Stimulated activated naive B cell treated with anti-CD40 and anti-IgM and Interleukin-4, amounts not matched to agents 10 μg/mL and 1 μg/mL and 100 μg/mL, for 72 hours (primary cell): ENCODE measurements around the gene RGS6.
A peak's percentile ranks its signal among the peaks of the same experiment; 100 is the strongest.

Source experiments
- ATAC-seq, 2 donors: fragments of 150-1000 bp; cut with Tn5 transposase; replicated peaks; 2 replicates each; pipeline ENCODE4 v1.10.0; 2021; ENCODE audit warnings: moderate library complexity in 1 of 2
- DNase-seq: peaks from one replicate; pipeline ENCODE4 v3.0.0; 2021
- H3K27ac Mint-ChIP-seq: one replicate; pipeline ENCODE4 v1.8.0; 2022; ENCODE audit warnings: mild to moderate bottlenecking, mixed read lengths
- H3K27me3 Mint-ChIP-seq, 2 donors: one replicate each; pipeline ENCODE4 v1.8.0; 2022; ENCODE audit warnings: mixed read lengths in 2 of 2
- H3K36me3 Mint-ChIP-seq, 2 donors: one replicate each; pipeline ENCODE4 v1.8.0; 2022; ENCODE audit warnings: mixed read lengths in 2 of 2, mild to moderate bottlenecking in 1 of 2
- H3K4me1 Mint-ChIP-seq, 2 donors: one replicate each; pipeline ENCODE4 v1.8.0; 2022; ENCODE audit warnings: mixed read lengths in 2 of 2, mild to moderate bottlenecking in 1 of 2
- H3K4me3 Mint-ChIP-seq, 2 donors: one replicate each; pipeline ENCODE4 v1.8.0; 2022; ENCODE audit warnings: mild to moderate bottlenecking in 2 of 2, mixed read lengths in 2 of 2, moderate library complexity in 1 of 2
- H3K9me3 Mint-ChIP-seq, 2 donors: one replicate each; pipeline ENCODE4 v1.8.0; 2022; ENCODE audit warnings: mixed read lengths in 2 of 2, mild to moderate bottlenecking in 1 of 2

Gene RGS6

GRCh38 chr14:72594099-72594901, 662.1 kb downstream of the RGS6 start:
- ATAC-seq (peak; percentile 75 to 79), DNase-seq (no peak)
- peak overlapping the region; percentile 73 for H3K27ac Mint-ChIP-seq
- peaks cover 0 to 4% of the 10 kb centered on the region in 2 donors for H3K27me3 Mint-ChIP-seq
- H3K4me1 Mint-ChIP-seq = peaks cover 34 to 41% of the 10 kb centered on the region in 2 donors
- peaks cover 0 to 6% of the 10 kb centered on the region in 2 donors for H3K9me3 Mint-ChIP-seq
- peak overlapping the region in 1 of 2 donors; percentile 55 for H3K4me3 Mint-ChIP-seq
- H3K36me3 Mint-ChIP-seq = peaks cover 0 to 3% of the 10 kb centered on the region in 2 donors

GRCh38 chr14:72595152-72595862, 663.1 kb downstream of the RGS6 start:
- H3K4me3 Mint-ChIP-seq = no peak overlapping the region
- peaks cover 0 to 6% of the 10 kb centered on the region in 2 donors for H3K9me3 Mint-ChIP-seq
- H3K4me1 Mint-ChIP-seq = peaks cover 36 to 43% of the 10 kb centered on the region in 2 donors
- ATAC-seq = no peak
- H3K27ac Mint-ChIP-seq = no peak overlapping the region
- H3K27me3 Mint-ChIP-seq = peaks cover 3 to 5% of the 10 kb centered on the region in 2 donors
- no peak for DNase-seq
- H3K36me3 Mint-ChIP-seq = peaks cover 0 to 3% of the 10 kb centered on the region in 2 donors

GRCh38 chr14:72597252-72598233, 665.3 kb downstream of the RGS6 start:
- Mint-ChIP-seq H3K27ac (peak overlapping the region; percentile 31), H3K4me1 (peaks cover 36 to 48% of the 10 kb centered on the region in 2 donors), H3K27me3 (peaks cover 14 to 16% of the 10 kb centered on the region in 2 donors), H3K4me3 (peak overlapping the region; percentile 25 to 53), H3K36me3 (peaks cover 0 to 3% of the 10 kb centered on the region in 2 donors), H3K9me3 (no peaks in the 10 kb centered on the region)
- DNase-seq (no peak), ATAC-seq (peak; percentile 41 to 59)

DNA sequence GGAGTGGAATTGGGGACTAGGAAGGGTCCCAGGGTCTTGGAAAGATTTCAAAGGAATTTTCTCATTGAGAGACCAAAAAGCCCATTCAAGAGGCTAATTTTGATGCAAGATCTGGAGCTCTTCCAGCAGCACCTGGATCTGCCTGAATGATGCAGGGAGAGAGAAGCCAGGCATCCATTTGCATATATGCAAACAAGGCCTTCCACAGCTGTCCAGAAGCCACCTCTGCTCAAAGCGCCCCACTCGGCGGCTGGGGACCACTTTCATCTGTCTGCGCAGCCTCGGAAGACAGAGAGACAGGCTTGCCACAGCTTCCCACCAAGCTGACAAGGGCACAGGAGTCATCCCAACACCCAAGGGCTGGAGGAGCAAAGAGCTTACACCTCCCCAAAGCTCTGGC, 666.1 kb downstream of the RGS6 start:
- H3K27me3 Mint-ChIP-seq = peaks cover 14 to 16% of the 10 kb centered on the region in 2 donors
- H3K4me1 Mint-ChIP-seq = peaks cover 36 to 48% of the 10 kb centered on the region in 2 donors
- DNase-seq (no peak), ATAC-seq (peak; percentile 49 to 63)
- peak overlapping the region; percentile 31 for H3K27ac Mint-ChIP-seq
- H3K36me3 Mint-ChIP-seq = no peaks in the 10 kb centered on the region
- peak overlapping the region; percentile 25 to 53 for H3K4me3 Mint-ChIP-seq
- no peaks in the 10 kb centered on the region for H3K9me3 Mint-ChIP-seq

GRCh38 chr14:72599579-72600470, 667.6 kb downstream of the RGS6 start:
- Mint-ChIP-seq H3K27me3 (peaks cover 14 to 16% of the 10 kb centered on the region in 2 donors), H3K4me1 (peaks cover 26 to 43% of the 10 kb centered on the region in 2 donors), H3K9me3 (no peaks in the 10 kb centered on the region), H3K36me3 (no peaks in the 10 kb centered on the region), H3K4me3 (no peak overlapping the region), H3K27ac (no peak overlapping the region)
- DNase-seq (no peak), ATAC-seq (no peak)

GRCh38 chr14:72600551-72601330, 668.5 kb downstream of the RGS6 start:
- Mint-ChIP-seq H3K4me3 (no peak overlapping the region), H3K36me3 (no peaks in the 10 kb centered on the region), H3K27ac (no peak overlapping the region), H3K4me1 (peaks cover 22 to 39% of the 10 kb centered on the region in 2 donors), H3K27me3 (peaks cover 14 to 16% of the 10 kb centered on the region in 2 donors), H3K9me3 (no peaks in the 10 kb centered on the region)
- DNase-seq (no peak), ATAC-seq (no peak)

- H3K9me3 Mint-ChIP-seq = no peaks in the 10 kb centered on the region
- H3K4me3 Mint-ChIP-seq = no peak overlapping the region
- ATAC-seq (no peak), DNase-seq (no peak)
- H3K27ac Mint-ChIP-seq = no peak overlapping the region
- no peaks in the 10 kb centered on the region for H3K36me3 Mint-ChIP-seq
- peaks cover 10 to 16% of the 10 kb centered on the region in 2 donors for H3K27me3 Mint-ChIP-seq
- H3K4me1 Mint-ChIP-seq = peaks cover 10 to 24% of the 10 kb centered on the region in 2 donors
Measured at GRCh38 chr14:72603639-72604038, 671.4 kb downstream of the RGS6 start.

DNA sequence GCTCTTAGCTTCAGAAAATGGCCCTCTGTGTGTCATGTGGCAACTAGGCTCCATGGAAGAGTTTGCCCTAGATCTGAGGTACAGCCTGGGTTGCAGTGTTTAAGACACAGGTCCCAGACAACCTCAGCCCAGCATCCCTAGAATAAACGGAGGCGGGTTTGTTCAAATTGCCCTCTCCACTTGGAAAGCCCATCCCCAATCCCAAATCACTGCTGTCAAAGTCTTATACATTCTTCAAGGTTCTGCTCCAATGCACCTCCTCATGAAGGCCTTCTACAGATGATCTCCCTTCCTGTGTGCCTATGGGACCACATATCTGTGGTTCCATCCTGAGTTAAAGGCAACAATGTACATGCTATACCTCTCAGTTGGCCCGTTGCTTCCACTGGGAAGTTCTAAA, 671.9 kb downstream of the RGS6 start:
- no peaks in the 10 kb centered on the region for H3K9me3 Mint-ChIP-seq
- H3K4me3 Mint-ChIP-seq = no peak overlapping the region
- DNase-seq (no peak), ATAC-seq (no peak)
- peaks cover 10 to 16% of the 10 kb centered on the region in 2 donors for H3K27me3 Mint-ChIP-seq
- no peaks in the 10 kb centered on the region for H3K36me3 Mint-ChIP-seq
- H3K4me1 Mint-ChIP-seq = peaks cover 10 to 24% of the 10 kb centered on the region in 2 donors
- no peak overlapping the region for H3K27ac Mint-ChIP-seq

DNA sequence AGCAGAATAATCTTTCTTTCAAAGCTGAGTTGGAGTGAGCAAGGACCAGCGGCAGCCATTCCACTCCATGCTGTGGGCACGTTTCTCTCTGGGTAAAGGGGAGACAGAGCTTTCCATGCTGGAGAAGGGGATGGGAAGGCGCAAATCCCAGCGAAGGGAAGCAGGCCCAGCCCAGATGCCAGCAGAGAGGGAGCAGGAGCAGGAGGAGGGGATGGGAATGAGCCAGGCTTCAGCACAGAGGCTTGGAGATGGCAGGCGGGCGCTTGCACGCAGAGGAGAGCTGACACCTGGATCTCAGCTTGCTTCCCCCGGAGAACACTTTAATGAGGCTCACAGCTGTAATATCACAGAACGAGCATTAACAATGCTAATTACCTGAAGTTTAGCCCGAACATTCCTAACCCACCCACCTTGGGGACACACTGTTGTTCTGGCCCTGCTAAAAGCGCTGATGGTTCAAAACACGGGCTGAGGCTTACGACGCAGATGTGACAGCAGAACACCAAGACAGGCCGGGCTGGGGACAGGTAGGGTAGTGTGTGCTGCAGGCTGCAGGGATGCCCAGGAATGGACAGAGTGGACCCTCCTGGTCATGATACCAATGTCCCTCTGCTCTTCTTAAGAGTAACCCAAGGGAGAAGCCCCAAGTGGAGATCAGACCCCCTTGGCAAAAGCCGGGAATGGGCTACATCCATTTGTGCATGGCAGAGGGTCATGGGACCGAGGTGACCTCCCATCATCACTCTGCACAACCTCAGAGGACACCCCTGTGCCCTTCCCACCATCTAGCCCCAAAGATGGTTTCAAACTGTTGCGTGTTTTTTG, 673.1 kb downstream of the RGS6 start:
- no peak for DNase-seq
- peaks cover 6 to 20% of the 10 kb centered on the region in 2 donors for H3K4me1 Mint-ChIP-seq
- H3K9me3 Mint-ChIP-seq = no peaks in the 10 kb centered on the region
- no peak for ATAC-seq
- no peaks in the 10 kb centered on the region for H3K36me3 Mint-ChIP-seq
- H3K27ac Mint-ChIP-seq = no peak overlapping the region
- peaks cover 9 to 12% of the 10 kb centered on the region in 2 donors for H3K27me3 Mint-ChIP-seq
- H3K4me3 Mint-ChIP-seq = no peak overlapping the region

DNA sequence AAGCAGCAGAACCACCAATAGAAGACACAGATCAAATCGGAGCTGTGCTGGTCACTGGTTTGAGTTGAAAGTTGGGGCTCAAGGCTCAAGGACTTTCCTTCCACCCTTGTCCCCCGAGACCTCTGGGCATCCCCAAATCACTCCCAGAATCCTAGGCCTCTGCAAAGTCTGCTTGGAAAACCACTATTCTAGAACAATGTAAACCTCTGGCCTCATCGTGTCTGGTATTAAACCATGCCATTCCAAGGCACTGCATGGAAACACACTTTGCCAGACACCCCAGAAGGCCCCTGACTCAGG, 673.6 kb downstream of the RGS6 start:
- H3K4me3 Mint-ChIP-seq = no peak overlapping the region
- no peak overlapping the region for H3K27ac Mint-ChIP-seq
- H3K4me1 Mint-ChIP-seq = peaks cover 3 to 15% of the 10 kb centered on the region in 2 donors
- H3K36me3 Mint-ChIP-seq = no peaks in the 10 kb centered on the region
- ATAC-seq (no peak), DNase-seq (no peak)
- no peaks in the 10 kb centered on the region for H3K9me3 Mint-ChIP-seq
- peaks cover 4 to 7% of the 10 kb centered on the region in 2 donors for H3K27me3 Mint-ChIP-seq

- H3K27me3 Mint-ChIP-seq = peaks cover 0 to under 1% of the 10 kb centered on the region in 2 donors
- peaks cover 0 to 11% of the 10 kb centered on the region in 2 donors for H3K4me1 Mint-ChIP-seq
- ATAC-seq (no peak), DNase-seq (no peak)
- H3K27ac Mint-ChIP-seq = no peak overlapping the region
- no peak overlapping the region for H3K4me3 Mint-ChIP-seq
- no peaks in the 10 kb centered on the region for H3K36me3 Mint-ChIP-seq
- H3K9me3 Mint-ChIP-seq = no peaks in the 10 kb centered on the region
Measured at GRCh38 chr14:72606879-72607278, 674.6 kb downstream of the RGS6 start.
